M059J (cell line): ENCODE data around the gene PDE8A. TPM values are rescaled to one million over a fixed set of nuclear protein-coding genes. Genes with fewer than 3 reads are reported as not detected.
"Not testable (repeated sequence)": the region's sequence is repeated elsewhere in the genome, so short reads cannot be mapped to it uniquely, and the experiment has no call there.

Experiments
- DNase-seq: peaks from one replicate; pipeline ENCODE4 v3.0.0-alpha.2; 2012; ENCODE audit warnings: low read depth
- total RNA-seq: library from RNA; depleted of rRNA; stranded (reverse); fragments of >200 nt; shearing (Covaris generic); gene quantifications from 2 replicates; pipeline ENCODE4 v1.2.3, GENCODE V29; 2014

PDE8A gene
- total RNA-seq, 1 experiment from 2014 or later, result 31.0 TPM

DNA sequence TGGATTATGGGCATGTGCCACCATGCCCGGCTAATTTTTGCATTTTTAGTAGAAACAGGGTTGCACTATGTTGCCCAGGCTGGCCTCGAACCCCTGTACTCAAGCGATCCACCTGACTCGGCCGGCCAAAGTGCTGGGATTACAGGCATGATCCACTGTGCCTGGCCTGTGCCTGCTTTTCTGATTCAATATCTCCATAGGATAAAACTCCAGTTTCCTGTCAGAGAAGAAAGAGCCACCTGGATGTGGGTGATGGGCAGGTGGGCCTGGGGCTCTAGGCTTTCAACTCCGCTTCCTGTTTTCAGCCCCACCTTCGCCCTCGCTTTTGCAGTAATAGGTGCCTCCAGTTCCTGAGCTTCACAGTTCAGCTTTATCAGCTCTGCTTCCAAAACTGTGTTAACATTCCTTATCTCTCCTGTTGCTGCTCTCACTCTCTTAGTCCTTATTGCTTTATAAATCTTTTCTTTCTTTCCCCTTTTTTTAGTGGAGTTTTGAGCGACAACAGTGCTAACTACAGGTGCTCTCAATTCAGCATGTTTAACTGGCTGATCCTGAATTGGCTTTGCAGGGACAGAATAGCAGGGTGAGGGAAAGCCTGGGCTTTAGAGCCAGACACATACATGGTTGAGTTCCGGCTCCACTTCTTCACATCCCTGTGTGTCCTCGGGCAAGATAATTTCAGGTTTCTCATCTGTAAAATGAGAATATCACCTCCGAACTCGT, 21.1 kb upstream of the PDE8A start:
- DNase-seq, result no peak

DNA sequence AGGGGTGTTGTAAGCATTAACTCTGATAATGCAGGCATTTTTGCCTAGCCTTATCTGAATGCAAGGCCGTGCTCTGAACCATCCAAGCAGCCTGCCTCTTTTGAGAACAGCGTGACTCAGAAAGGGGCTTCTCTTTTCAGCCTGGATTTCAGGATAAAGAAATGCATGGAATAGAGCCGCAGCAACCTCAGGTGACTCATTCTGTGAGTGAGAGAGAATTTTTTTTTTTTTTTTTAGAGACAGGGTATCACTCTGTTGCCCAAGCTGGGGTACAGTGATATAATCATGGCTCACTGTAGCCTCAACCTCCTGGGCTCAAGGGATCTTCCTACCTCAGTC, 20.6 kb upstream of the PDE8A start:
- peak; percentile 88 for DNase-seq

DNA sequence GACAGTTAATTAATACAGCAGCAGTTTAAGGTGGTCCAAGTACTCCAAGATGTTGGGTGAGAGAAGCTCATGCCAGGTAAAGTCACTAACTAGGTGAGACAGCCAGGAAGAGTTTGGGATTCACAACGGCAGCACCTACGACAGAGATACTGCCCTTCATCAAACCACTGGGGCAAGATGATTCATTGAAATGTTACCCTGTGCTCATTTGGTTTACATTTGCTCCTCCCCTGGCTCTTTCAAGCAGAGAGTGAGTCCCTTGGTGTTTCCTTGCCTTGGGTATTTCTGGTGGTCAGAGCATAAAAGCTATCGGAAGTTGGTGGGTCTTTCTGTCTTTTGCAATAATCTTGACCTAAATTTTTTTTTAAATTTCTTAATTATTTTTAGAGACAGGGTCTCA, 19.9 kb upstream of the PDE8A start:
- peak; percentile 76 for DNase-seq

DNA sequence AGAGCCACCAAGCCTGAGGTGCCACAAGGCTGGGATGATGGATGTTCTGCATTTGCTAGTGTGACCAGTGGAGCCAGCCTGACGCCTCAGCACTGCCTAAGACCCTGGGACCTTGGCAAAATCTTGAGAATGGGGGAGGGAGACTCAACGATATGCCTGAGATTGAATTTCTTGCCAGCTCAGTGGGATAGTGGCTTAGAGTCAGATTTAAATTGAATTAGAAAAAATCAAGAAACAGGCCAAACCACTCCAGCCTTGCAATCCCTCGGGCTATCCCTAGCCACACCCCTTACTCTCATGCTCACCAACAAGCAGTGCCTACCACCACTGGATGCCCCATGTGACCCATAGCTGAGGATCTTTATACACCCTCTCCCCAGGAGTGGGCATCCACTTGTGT, 18.7 kb upstream of the PDE8A start:
- DNase-seq, result peak; percentile 82

DNA sequence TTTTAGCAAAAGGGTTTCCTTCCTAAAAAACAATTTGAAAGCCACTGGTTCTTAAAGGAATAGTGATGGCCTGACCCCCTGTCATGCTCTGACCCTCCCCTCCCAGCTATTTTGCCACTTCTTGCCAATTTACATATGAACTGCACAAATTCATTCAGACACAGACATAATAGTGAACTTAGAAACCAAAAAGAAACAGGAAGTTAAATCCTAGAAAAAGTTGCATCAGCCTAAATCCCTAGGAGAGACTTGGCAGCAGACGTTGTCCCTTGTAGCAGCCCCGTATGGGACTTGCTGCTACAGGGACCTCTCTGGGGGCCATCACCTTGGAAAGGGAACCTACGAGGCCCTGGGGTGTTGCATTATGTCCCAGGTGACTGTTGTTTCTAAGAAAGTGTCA, 14.3 kb upstream of the PDE8A start:
- no peak for DNase-seq

DNA sequence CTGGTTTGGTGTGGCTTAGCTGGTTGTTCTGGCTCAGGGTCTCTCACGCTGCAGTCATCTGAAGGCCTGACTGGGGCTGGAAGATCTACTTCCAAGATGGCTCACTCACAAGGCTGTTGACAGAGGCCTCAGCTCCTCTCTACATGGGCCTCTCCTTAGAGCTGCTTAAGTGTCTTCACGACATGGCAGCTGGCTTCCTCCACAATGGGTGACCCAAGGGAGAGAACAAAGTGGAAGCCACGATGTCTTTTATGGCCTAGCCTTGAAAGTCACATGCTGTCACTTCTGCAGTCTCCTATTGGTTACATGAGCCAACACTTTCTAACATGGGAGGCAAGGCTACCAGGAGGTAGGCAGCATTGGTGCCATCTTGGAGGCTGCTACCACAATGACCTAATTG, 13.4 kb upstream of the PDE8A start:
- DNase-seq, result no peak

DNA sequence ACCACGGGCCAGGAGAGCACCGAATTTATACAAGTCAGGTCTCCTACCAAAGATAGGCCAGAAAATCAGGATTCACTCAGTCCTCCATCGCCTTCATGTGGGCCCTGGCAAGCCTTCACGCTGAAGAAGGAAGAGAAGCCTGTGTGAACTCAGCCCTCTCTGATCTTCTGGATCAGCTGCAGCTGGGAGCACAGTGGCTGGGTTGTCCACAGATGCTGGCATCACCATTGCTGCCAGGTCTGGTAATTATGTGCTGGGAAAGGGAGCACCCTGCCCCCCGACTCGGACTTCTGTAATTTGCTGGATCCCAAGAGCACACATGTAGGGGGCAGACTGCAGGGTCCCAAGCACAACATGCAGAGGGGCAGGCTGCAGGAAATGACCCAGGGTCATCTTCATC, 12.4 kb upstream of the PDE8A start:
- DNase-seq, result no peak

DNA sequence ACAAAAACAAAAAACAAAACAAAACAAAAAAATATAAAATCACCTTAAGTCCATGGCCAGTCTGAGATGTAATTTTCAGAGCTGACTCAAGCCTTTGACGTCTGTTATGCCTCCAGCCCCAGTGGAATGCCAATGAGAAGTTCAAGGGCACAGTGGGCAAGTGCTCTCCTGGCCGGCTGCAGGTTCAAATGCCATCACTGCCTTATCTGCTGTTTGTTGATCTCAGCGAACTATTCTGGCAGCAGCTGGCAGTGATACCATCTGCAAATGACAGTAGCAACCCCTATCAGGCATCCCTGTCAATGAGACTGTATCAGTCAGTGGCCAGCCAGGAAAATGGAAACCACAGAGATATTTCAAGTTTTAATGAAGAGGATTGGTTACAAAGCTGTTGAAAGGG, 10.8 kb upstream of the PDE8A start:
- DNase-seq, result no peak

DNA sequence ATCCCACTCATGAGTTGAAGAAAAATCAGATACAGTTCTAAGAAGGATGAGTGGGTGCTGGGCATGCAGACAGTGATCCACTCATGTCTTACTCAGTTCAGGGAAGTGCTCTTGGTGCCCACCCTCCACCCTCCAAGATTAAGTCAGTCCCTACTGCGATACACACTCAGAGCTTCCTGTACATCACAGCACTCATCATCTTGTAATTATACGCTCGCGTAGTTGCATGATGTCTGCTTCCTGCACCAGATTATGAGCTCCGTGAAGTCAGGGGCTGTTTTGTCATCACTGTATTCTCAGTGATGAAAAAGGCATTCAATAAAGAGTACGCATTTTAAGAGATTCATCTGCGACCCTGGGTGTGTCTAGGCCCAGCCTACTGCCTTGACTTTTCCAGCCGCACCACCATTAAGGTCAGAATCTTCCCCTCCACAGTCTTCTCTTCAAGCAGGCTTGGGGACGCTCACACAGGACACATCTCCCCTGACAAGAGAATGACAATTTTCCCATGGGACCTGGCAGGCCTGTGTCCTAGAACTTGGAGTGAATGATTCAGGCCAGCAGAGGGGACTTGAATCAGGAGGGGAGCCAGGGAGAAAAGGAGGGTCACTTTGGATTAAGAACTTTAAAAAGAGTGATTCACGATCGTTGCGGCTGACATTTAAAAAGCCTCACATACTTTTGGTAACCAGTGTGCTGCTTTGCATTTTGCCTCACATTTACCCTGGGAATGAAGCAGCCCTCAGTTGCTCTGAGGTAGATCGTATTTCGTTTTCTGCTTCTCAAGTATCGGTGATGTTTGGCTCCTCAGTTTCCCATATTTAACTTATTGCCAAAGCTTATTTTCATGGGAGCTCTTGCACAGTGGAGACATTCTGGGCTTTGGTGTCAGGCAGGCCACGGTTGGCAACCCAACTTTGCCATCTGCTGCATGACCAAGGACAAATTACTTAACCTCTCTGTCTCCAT, 7.9 kb upstream of the PDE8A start:
- peak; percentile 68 for DNase-seq

DNA sequence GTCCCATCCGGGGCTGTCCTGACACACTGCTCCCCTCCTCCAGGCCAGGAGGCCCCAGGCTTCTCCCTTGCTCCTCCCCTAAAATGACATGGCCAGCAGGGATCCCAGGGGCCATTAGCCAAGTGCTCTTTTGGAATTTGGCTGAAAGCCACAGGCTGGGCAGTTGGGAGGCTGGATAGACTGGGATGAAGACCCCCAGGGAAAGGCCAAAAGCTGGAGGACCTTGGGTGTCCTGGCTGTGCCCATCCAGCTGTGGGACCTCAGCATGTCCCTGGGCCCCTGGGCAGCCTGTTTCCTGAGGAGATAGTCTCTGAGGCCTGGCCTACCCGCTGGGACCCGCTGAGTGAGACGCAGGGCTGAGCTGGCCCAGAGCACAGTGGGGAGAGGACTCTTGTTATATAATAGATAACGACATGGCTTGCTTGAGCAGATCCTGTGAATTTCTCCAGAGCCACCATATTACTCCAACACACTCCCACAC, 5.7 kb upstream of the PDE8A start:
- DNase-seq, result no peak

DNA sequence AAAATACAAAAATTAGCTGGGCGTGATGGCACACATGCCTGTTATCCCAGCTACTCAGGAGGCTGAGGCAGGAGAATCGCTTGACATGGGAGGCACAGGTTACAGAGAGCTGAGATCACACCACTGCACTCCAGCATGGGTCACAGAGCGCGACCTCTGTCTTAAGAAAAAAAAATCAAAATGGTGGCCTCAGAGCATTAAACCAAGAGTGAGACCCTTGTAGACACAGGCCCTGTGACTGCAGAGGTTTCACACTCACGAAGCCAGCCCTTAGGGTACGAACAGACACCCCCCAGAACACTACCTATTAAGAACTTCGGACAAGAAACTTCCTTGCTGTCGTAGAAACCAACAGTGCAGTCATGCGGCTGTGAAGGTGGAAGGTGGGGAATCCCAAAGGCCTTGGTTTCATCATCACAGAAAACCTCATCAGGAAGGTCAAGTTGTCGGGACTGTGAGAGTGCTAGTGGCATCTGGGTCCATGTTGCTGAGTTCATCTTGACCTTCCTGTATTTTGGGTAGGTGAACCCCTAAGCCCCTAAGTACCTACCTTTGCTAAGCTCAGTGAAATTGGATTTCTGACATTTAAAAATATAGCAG, 4.8 kb upstream of the PDE8A start:
- no peak for DNase-seq

DNA sequence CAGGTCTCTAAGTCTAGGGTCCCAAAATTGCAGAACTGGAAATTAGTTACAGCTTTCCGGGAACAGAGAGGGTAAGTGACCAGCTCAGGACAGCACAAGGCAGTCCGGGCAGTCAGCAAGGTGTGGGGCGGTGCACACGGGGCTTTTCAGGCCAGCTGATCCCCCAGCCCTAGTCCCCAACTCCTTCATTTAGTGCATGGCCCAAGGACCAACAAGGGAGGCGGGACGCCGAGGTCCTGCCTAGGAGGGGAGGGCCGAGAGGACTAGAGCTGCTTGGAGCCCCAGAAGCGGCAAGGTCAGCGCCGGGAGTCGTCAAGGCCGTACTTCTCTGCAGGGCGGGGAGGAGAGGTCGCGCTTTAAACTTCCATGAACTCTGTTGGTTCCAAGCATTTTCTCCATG, 2.0 kb upstream of the PDE8A start:
- no peak for DNase-seq

DNA sequence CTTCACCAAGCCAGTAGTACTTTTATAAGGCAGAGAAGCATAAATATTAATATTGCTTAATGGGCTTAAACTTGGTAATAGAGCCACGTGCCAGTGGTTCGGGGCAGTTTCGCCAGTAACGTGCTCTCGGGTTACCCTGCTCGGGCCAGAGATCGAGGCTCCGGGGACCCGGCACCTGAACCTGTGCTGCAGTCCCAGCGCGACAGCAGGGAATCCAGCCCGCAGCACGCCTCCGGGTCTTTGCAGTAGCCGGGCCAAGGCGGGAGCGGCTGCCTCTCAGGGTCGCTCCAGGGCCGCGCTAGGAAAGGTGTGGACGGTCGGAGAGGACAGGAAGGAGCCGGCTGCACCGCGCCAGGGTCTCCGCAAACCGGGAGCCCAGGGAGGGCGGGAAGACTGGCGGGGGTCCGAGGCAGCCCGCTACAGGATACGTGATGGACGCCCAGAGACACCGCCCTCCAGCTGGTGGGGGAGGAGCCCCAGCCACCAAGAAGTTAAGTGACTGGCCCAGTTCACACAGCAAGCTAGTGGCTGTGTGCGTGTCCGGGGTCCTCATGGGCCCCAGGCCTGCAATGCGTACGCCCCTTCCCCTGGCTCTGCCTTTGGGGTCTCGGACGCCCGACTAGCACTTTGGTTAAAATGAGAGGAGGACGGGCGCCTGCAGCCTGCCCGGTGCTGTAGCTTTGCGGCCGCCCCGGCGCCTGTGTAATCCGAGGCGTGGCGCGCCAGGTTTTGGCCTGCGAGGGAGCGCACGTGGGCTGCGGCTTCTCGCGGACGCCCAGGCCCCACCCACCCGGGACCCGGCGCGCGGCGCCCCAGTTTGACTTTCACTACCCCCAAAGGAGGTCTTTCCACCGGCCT, 1.2 kb upstream of the PDE8A start:
- DNase-seq, result peak; percentile 83

DNA sequence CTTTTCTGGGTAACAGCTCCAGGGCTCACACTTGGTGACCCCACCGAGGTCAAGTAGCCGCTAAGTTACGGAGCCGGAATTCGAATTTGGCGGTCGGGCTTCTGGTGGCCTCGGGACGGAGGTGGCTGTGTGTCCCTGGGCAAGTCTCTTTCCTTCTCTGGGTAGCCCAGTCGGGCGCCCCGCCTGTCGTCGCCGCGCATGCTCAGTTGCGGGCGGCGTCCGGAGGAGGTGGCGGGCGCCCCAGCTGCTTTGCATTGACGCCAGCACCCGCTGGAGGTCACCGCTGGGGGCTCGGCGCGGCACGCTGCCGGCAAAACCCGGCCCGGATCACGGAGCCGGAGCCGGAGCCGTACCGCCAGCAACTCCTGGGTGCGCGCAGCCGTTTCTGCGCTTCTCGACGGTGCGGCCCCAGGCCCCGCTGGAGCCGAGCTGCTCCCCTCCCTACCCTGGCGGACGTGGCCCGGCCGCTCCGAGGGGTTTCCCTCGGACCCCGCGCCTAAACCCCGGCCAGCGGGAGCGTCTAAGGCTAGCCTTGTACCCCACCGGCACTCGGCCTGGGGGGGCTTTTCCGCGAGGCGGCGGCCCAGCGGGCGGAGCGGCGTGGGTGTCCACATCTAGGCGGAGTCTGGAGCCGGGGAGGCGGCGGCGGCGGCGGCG, 474 bp upstream of the PDE8A start:
- peak; percentile 94 for DNase-seq

DNA sequence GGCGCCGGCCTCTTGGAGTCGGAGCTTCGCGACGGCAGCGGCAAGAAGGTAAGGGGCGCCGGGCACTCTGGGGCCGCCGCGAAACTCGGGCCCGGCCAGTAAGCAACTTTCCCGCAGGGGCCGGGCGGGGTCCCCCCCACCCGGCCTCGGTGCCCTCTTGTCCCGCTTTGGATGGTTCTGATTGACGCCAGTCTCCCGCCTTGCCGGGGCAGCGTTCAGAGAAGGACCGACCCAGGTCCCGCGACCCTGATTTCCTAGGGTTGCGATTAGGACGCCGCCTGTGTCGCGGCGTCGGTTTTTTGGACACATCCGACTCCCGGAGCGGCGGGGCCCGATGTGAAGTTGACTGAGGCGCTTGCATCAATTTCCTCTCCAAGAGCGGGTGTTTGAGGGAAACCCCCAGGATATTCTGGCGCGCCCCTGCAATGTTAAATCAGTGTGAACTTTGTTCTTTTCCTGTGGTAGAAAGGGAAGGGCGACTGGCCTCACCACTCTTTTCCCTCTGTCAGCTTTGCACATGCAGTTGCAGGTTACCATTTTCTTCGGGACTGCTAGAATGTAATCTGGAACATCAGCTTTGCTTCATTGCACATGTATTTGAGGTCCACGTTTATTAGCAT, 755 bp downstream of the PDE8A start:
- peak; percentile 47 for DNase-seq

DNA sequence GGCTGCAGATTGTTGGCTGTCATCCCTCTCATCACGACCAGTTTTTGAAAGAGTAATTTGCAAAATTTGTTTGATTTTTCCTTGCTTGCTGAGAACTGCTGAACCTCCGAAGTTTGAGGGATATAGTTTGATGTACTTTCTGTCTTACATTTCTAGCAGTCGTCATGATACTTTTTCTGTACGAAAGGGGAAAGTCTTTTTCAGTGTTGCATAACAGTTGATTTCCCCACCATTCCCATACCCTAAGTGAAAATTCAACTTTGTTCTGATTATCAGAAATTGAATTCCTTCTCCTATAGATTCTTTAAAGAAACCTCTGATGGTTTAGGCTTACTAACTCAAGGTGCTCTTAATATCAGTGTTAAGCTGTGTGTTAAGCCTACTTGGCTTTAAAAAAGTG, 1.6 kb downstream of the PDE8A start:
- no peak for DNase-seq

DNA sequence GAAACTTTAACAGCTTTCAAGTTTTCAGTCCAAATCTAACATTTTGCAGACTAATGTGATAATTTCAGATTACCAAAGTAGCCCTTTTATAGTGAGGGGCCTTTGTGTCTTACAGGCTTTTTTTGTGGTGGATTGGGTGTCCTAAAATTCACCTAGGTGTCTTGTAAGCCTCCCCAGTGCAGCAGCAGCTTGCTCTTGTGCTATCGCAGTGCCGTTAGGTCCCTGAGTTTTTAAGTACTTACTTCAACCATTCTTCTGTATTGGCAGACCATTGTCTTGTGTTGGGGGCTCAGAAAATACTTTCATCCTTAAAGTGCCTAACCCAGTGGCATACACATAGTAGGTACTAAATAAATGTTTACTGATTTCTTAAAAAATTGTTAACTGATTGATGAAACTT, 2.1 kb downstream of the PDE8A start:
- DNase-seq, result no peak

DNA sequence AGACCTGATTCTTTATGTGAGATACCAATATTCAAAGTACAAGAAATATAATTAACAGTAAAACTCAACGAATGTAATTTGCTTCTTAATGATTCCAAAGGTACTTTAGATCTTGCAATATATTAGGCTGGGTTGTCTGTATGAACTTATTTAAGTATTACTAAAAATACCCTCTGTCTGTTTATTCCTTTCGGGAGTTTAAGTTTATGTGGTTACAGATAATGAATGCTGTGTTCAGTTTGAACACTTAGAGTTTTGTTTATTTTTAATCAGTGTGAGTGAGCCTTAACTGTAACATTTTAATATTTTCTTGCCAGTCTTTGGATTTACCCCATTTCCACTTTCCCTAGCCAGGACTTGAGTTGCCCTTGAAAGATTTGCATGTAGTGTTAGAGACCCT, 3.5 kb downstream of the PDE8A start:
- DNase-seq, result no peak

DNA sequence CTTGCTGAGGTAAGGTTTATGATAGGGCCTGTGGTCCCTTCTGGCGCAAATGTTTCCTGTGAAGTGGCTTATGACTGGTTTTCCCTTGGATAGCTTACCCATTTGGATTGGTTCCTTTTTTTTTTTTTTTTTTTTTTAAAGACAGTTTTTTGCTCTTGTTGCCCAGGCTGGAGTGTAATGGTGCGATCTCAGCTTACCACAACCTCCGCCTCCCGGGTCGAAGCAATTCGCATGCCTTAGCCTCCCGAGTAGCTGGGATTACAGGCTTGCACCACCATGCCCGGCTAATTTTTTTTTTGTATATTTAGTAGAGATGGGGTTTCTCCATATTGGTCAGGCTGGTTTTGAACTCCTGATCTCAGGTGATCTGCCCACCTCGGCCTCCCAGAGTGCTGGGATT, 5.7 kb downstream of the PDE8A start:
- DNase-seq, result not testable (repeated sequence)

DNA sequence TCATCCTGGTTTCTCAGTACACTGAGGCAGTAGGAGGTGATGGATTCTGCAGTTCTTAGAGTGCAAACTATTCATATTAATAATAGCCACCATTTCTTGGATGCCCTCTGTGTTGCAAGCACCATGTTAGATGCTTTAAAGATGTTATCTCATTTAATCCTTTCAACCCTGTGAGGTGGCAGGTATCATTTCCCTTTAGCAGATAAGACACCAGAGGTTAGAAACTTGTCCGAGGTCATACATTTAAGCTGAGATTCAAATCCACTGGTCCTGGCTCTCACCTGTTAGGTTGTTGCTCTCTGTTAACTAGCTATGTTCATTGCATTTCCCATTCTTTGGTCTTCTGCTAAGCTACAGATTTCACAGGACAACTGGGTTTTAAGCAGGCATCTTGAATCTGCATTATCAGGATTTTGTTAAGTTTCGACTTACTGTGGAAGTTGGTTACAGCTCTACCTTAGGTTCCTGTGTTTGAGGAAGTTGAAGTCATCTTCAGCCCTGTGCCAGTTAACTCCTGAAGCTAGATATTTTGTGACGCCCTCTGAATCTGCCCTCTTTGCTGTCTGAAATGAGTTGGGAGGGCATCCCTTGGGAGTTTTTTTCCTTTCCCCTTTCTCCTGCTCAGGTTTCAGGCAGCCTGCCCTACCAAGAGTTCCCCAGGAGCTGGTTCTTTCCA, 6.4 kb downstream of the PDE8A start:
- DNase-seq, result no peak
